MCF 10A (cell line): ENCODE results near the gene FADD. TPM values are rescaled to one million over a fixed set of nuclear protein-coding genes. Genes with fewer than 3 reads are reported as not detected.

Source experiments
- BruUV-seq: library from RNA; stranded (reverse); fragments of 400-500 nt; replicated peaks from 2 replicates; lab custom pipeline; 2021; lab: Mats Ljungman, UMichigan
- CTCF ChIA-PET: fragments of 300-600 bp; sonication (Branson Sonifier 250); formaldehyde crosslinking; extraction: SDS; loops from one replicate; lab custom pipeline; 2021; ENCODE audit warnings: antibody characterized with exemption, inconsistent platforms; lab: Yijun Ruan, JAX
- POLR2A ChIA-PET: fragments of 300-600, 350-650 bp; sonication (Branson Sonifier 250); formaldehyde crosslinking; extraction: SDS; loops from one replicate; lab custom pipeline; 2020; ENCODE audit warnings: antibody characterized with exemption, inconsistent platforms; lab: Yijun Ruan, JAX
- DNase-seq: peaks from one replicate; pipeline ENCODE4 v3.0.0-alpha.2; 2018; ENCODE audit not compliant: unreplicated experiment
- H3K27ac Mint-ChIP-seq: one replicate; pipeline ENCODE4 v1.8.0; 2022; ENCODE audit warnings: mild to moderate bottlenecking, low read depth, mixed read lengths; ENCODE audit not compliant: unreplicated experiment
- H3K27me3 Mint-ChIP-seq: one replicate; pipeline ENCODE4 v1.8.0; 2022; ENCODE audit warnings: mixed read lengths; ENCODE audit not compliant: insufficient read depth, unreplicated experiment
- H3K36me3 Mint-ChIP-seq: one replicate; pipeline ENCODE4 v1.8.0; 2022; ENCODE audit warnings: mild to moderate bottlenecking, moderate library complexity, mixed read lengths; ENCODE audit not compliant: insufficient read depth, unreplicated experiment
- H3K4me1 Mint-ChIP-seq: one replicate; pipeline ENCODE4 v1.8.0; 2022; ENCODE audit warnings: mixed read lengths; ENCODE audit not compliant: insufficient read depth, unreplicated experiment
- H3K4me3 Mint-ChIP-seq: one replicate; pipeline ENCODE4 v1.8.0; 2022; ENCODE audit warnings: mild to moderate bottlenecking, moderate library complexity, mixed read lengths; ENCODE audit not compliant: unreplicated experiment
- H3K9me3 Mint-ChIP-seq: one replicate; pipeline ENCODE4 v1.8.0; 2022; ENCODE audit warnings: mixed read lengths; ENCODE audit not compliant: unreplicated experiment
- CTCF ChIP-seq: fragments of 200-600 bp; IDR thresholded peaks from one replicate; pipeline ENCODE4 v1.8.0; 2022; ENCODE audit warnings: antibody characterized with exemption, mild to moderate bottlenecking; ENCODE audit not compliant: unreplicated experiment
- intact Hi-C: fragments of 100-400 bp; cut with micrococcal nuclease; formaldehyde crosslinking; loops from 2 replicates; pipeline ENCODE4 v1.14.1; 2022
- total RNA-seq: library from RNA; stranded (reverse); gene quantifications from 2 replicates; pipeline ENCODE4 v1.2.3, GENCODE V29; 2022

Gene FADD
- total RNA-seq, 1 experiment from 2014 or later = 37.1 TPM

GRCh38 chr11:70158201-70158600 is 44.9 kb upstream of the FADD start:
- no TSS peak for BruUV-seq
- peaks cover 6% of the 10 kb centered on the region for H3K27me3 Mint-ChIP-seq
- H3K9me3 Mint-ChIP-seq = no peaks in the 10 kb centered on the region
- no peaks in the 10 kb centered on the region for H3K36me3 Mint-ChIP-seq
- intact Hi-C loops = no loop called here
- no peak overlapping the region for H3K4me3 Mint-ChIP-seq
- peak; percentile 13 for TF ChIP-seq CTCF
- POLR2A ChIA-PET = no interaction called here
- peak; percentile 29 for DNase-seq
- peaks cover 27% of the 10 kb centered on the region for H3K4me1 Mint-ChIP-seq
- H3K27ac Mint-ChIP-seq = no peak overlapping the region
- CTCF ChIA-PET = interaction anchor here (0.8 kb wide), 1 partner anchor 9 kb away, joined by 3 read pairs; no protein-coding TSS in a partner anchor

GRCh38 chr11:70158757-70159389 is 44.2 kb upstream of the FADD start:
- no peak overlapping the region for H3K27ac Mint-ChIP-seq
- POLR2A ChIA-PET = interaction anchor here (1.1 to 1.6 kb wide), 3 partner anchors 9 to 484 kb away, joined by 3 read pairs; partner anchors contain the start of gene LTO1

GRCh38 chr11:70159627-70160570 is 43.2 kb upstream of the FADD start:
- Mint-ChIP-seq H3K27me3 (peaks cover 23% of the 10 kb centered on the region), H3K27ac (no peak overlapping the region), H3K36me3 (no peaks in the 10 kb centered on the region), H3K9me3 (no peaks in the 10 kb centered on the region), H3K4me3 (no peak overlapping the region), H3K4me1 (peaks cover 27% of the 10 kb centered on the region)
- intact Hi-C loops = no loop called here
- DNase-seq = peak; percentile 97
- no TSS peak for BruUV-seq
- POLR2A ChIA-PET = interaction anchor here (0.7 to 1.6 kb wide), 7 partner anchors 10 to 485 kb away, joined by 3 to 4 read pairs (median 3); partner anchors contain the start of gene LTO1
- TF ChIP-seq CTCF = no peak
- CTCF ChIA-PET = interaction anchor here (0.6 to 1.0 kb wide), 4 partner anchors 11 to 241 kb away, joined by 3 read pairs; no protein-coding TSS in a partner anchor

More at GRCh38 chr11:70158757-70159389, 44.2 kb upstream of the FADD start:
- CTCF ChIA-PET = no interaction called here
- intact Hi-C loops = no loop called here
- no TSS peak for BruUV-seq
- H3K36me3 Mint-ChIP-seq = no peaks in the 10 kb centered on the region
- DNase-seq = no peak
- H3K9me3 Mint-ChIP-seq = no peaks in the 10 kb centered on the region
- peaks cover 13% of the 10 kb centered on the region for H3K27me3 Mint-ChIP-seq
- H3K4me3 Mint-ChIP-seq = no peak overlapping the region
- TF ChIP-seq CTCF = no peak
- H3K4me1 Mint-ChIP-seq = peaks cover 27% of the 10 kb centered on the region
